SKM-1 (cell line): ENCODE results near the gene PITPNM1.
"Not testable (repeated sequence)": the region's sequence is repeated elsewhere in the genome, so short reads cannot be mapped to it uniquely, and the experiment has no call there.

Experiments used
- DNase-seq: peaks from one replicate; lab custom pipeline; 2025; ENCODE audit not compliant: unreplicated experiment; lab: John Stamatoyannopoulos, UW

Gene PITPNM1

GRCh38 chr11:67523556-67524479 lies 18.7 kb upstream of the PITPNM1 start:
- DNase-seq: no peak

GRCh38 chr11:67522844-67523555 lies 17.8 kb upstream of the PITPNM1 start, which contains the start of gene CABP2:
CABP2 (minus strand) TSS chr11:67523446; CDS start chr11:67523326, 120 bp downstream.
- no peak for DNase-seq

GRCh38 chr11:67522338-67522737 lies 17.2 kb upstream of the PITPNM1 start:
- DNase-seq: no peak

- no peak for DNase-seq
Observed at GRCh38 chr11:67521924-67522323, 16.8 kb upstream of the PITPNM1 start.

GRCh38 chr11:67520856-67521824 lies 16.0 kb upstream of the PITPNM1 start:
- DNase-seq: no peak

GRCh38 chr11:67519726-67520125 lies 14.6 kb upstream of the PITPNM1 start:
- DNase-seq: no peak

GRCh38 chr11:67517784-67518552 lies 12.8 kb upstream of the PITPNM1 start:
- DNase-seq: no peak

GRCh38 chr11:67516806-67517205 lies 11.6 kb upstream of the PITPNM1 start:
- no peak for DNase-seq

- no peak for DNase-seq
Observed at GRCh38 chr11:67514116-67514515, 9.0 kb upstream of the PITPNM1 start.

GRCh38 chr11:67511558-67511957 lies 6.4 kb upstream of the PITPNM1 start:
- not testable (repeated sequence) for DNase-seq

- DNase-seq: no peak
Observed at GRCh38 chr11:67510023-67510345, 4.8 kb upstream of the PITPNM1 start.

- DNase-seq: peak; percentile 91
Observed at GRCh38 chr11:67508486-67509121, 3.4 kb upstream of the PITPNM1 start.

- peak; percentile 93 for DNase-seq
Observed at GRCh38 chr11:67507864-67508485, 2.8 kb upstream of the PITPNM1 start, which contains the start of gene CDK2AP2. CDK2AP2 (minus strand) TSS chr11:67508162; CDS start chr11:67508082, 80 bp downstream.

- DNase-seq: no peak
Observed at GRCh38 chr11:67507242-67507863, 2.2 kb upstream of the PITPNM1 start.

- no peak for DNase-seq
Observed at GRCh38 chr11:67506426-67507051, 1.4 kb upstream of the PITPNM1 start.

- DNase-seq: peak; percentile 56
Observed at GRCh38 chr11:67505605-67506396, 638 bp upstream of the PITPNM1 start.
